ENCODE data around the gene TMEM202. TPM values are rescaled to one million over a fixed set of nuclear protein-coding genes. Genes with fewer than 3 reads are reported as not detected.

The TMEM202 gene
- total and polyA plus RNA-seq, 2 of the 4 experiments (the other 2 are of a cell fraction): not detected

- no peaks in the 10 kb centered on the region for H3K79me1 ChIP-seq (ENCODE audit: low read depth in 1 of 2, low read length in 2 of 2)
- no peak for DNase-seq
- H3K27me3 ChIP-seq (ENCODE audit: control insufficient read depth, insufficient read depth, low read length): peaks cover 35% of the 10 kb centered on the region
- no peak overlapping the region for H2AK9ac ChIP-seq (replicated peaks; ENCODE audit: low read depth, low read length, poor library complexity)
- ChIA-PET POLR2A (ENCODE audit: unreplicated experiment) (no interaction called here), CTCF (no interaction called here)
- H3K36me3 ChIP-seq (ENCODE audit: control insufficient read depth, insufficient read depth, low read length): no peaks in the 10 kb centered on the region
- H3K9ac ChIP-seq (ENCODE audit: low read depth, low read length): no peak overlapping the region
- H2BK120ac ChIP-seq (ENCODE audit: low read depth, low read length): no peak overlapping the region
- no peak overlapping the region for H2AFZ ChIP-seq (replicated peaks; ENCODE audit: low read length, poor library complexity)
- no peak overlapping the region for H2AK5ac ChIP-seq (ENCODE audit: low read depth, low read length)
- H2BK15ac ChIP-seq (ENCODE audit: low read depth, low read length): no peak overlapping the region
- no peak overlapping the region for H3K56ac ChIP-seq (ENCODE audit: extremely low read depth, insufficient read depth, low read length)
- no peak overlapping the region for H2BK5ac ChIP-seq (ENCODE audit: low read depth, low read length, poor library complexity, severe bottlenecking)
- H3K4me3 ChIP-seq (ENCODE audit: insufficient read depth, low read depth, low read length): no peak overlapping the region
- H3K9me1 ChIP-seq (ENCODE audit: insufficient read depth, low read length): no peaks in the 10 kb centered on the region
- no peaks in the 10 kb centered on the region for H4K20me1 ChIP-seq (ENCODE audit: insufficient read depth, low read length)
- 0 out of 2 replicates have a peak, but pooled peaks cover 3% of the 10 kb centered on the region for H3K9me3 ChIP-seq (ENCODE audit: control insufficient read depth, insufficient read depth, low read length)
- no peak for ATAC-seq (ENCODE audit: low read depth)
- no peak overlapping the region for H3K23ac ChIP-seq (ENCODE audit: low read depth, low read length)
- WGBS, 2 experiments (ENCODE audit: extremely low coverage in 2 of 2, insufficient read length in 1 of 2): 67% methylated on average over 1 of the region's 7 CpGs; no CpG with 5 or more reads in 1 of the 2 experiments
- dilution Hi-C loops (cut with HindIII; ENCODE audit: low sequenced_read_pairs, unreplicated experiment) (no loop called here), intact Hi-C loops (cut with micrococcal nuclease) (no loop called here), in situ Hi-C loops (cut with MboI; ENCODE audit: low sequenced_read_pairs) (no loop called here)
- no peak overlapping the region for H3K14ac ChIP-seq (replicated peaks; ENCODE audit: low read depth, low read length)
- H3K4me1 ChIP-seq (ENCODE audit: control insufficient read depth, insufficient read depth, low read length): no peaks in the 10 kb centered on the region
- no peak overlapping the region for H4K5ac ChIP-seq (ENCODE audit: low read depth, low read length)
- no peak for TF ChIP-seq MAZ (IDR thresholded peaks at IDR 0.05; ENCODE audit: borderline replicate concordance, low read depth, low read length)
- TF ChIP-seq ELK1 (IDR thresholded peaks at IDR 0.05; ENCODE audit: borderline replicate concordance, low read depth, low read length): no peak
- no peak for TF ChIP-seq MAFK (IDR thresholded peaks at IDR 0.05; ENCODE audit: low read depth, low read length)
- TF ChIP-seq RAD21 (IDR thresholded peaks at IDR 0.05; ENCODE audit: low read length): no peak
- H3K4ac ChIP-seq (ENCODE audit: low read depth, low read length): no peak overlapping the region
- no peak overlapping the region for H3K18ac ChIP-seq (ENCODE audit: low read depth, low read length)
- no peak overlapping the region for H4K91ac ChIP-seq (ENCODE audit: insufficient read depth, low read depth, low read length)
- no peak overlapping the region for H2BK20ac ChIP-seq (ENCODE audit: low read depth, low read length)
- no peak overlapping the region for H4K8ac ChIP-seq (ENCODE audit: low read depth in 2 of 2, low read length in 2 of 2)
- no peak overlapping the region for H3K27ac ChIP-seq (ENCODE audit: insufficient read depth, low read length)
- no TSS peak for BruUV-seq (replicated peaks)
- H3K4me2 ChIP-seq (ENCODE audit: low read depth, low read length): no peak overlapping the region
Observed at GRCh38 chr15:72398648-72399047, 543 bp downstream of the TMEM202 start.
